K562 (cell line): ENCODE measurements around the gene TCF23. TPM values are rescaled to one million over a fixed set of nuclear protein-coding genes. Genes with fewer than 3 reads are reported as not detected.

Experiments
- ATAC-seq: fragments of 200-7000 bp; cut with Tn5 transposase; 3 replicates; pipeline ENCODE4 v1.9.1; 2020; ENCODE audit warnings: moderate library complexity
- BruUV-seq: library from RNA; stranded (reverse); fragments of 400-500 nt; replicated peaks from 2 replicates; lab custom pipeline; 2021; lab: Mats Ljungman, UMichigan
- CTCF ChIA-PET: fragments of 300-600 bp; formaldehyde crosslinking; extraction: SDS; loops from one replicate; lab custom pipeline; 2021; ENCODE audit warnings: low intra/inter-chr PET ratio; lab: Yijun Ruan, JAX
- POLR2A ChIA-PET: fragments of 300-600, 350-650 bp; sonication (Branson Sonifier 250); formaldehyde crosslinking; extraction: SDS; loops from one replicate; lab custom pipeline; 2021; ENCODE audit warnings: antibody characterized with exemption, inconsistent platforms; lab: Yijun Ruan, JAX
- DNase-seq, 4 experiments: peaks; one replicate each; pipeline versions ENCODE4 v3.0.0 to v3.0.0-alpha.2; 2011 to 2018; ENCODE audit warnings: low spot score in 3 of 4, mixed read lengths in 3 of 4; ENCODE audit errors: extremely low read depth in 1 of 4
- FAIRE-seq: peaks from 2 replicates; lab custom pipeline; 2011; peaks lifted over from hg19 to GRCh38; lab: Jason Lieb, UNC
- H2AFZ ChIP-seq: 2 replicates; pipeline ENCODE4 v1.6.0; 2011; ENCODE audit warnings: low read depth, low read length, control low read depth, inconsistent platforms
- H3K27ac ChIP-seq: fragments of 200-600 bp; 3 replicates; pipeline ENCODE4 v1.8.0; 2011; ENCODE audit warnings: low read depth, mild to moderate bottlenecking, control low read depth, inconsistent platforms, low read length, moderate library complexity, mixed read lengths; ENCODE audit errors: extremely low read depth
- H3K27me3 ChIP-seq, 2 experiments: fragments of 300-600 bp in 1 of 2; 2 replicates in 1 of 2; 3 replicates in 1 of 2; pipeline versions ENCODE4 v1.6.0 to v1.8.0; 2011; ENCODE audit warnings: inconsistent platforms in 2 of 2, low read length in 2 of 2, mild to moderate bottlenecking in 1 of 2, mixed read lengths in 1 of 2, moderate library complexity in 1 of 2; ENCODE audit not compliant: control insufficient read depth in 2 of 2, insufficient read depth in 2 of 2
- H3K36me3 ChIP-seq: fragments of 300-600 bp; 3 replicates; pipeline ENCODE4 v1.8.0; 2011; ENCODE audit warnings: mild to moderate bottlenecking, low read length, inconsistent platforms; ENCODE audit not compliant: control insufficient read depth, insufficient read depth
- H3K4me1 ChIP-seq, 2 experiments: fragments of 200-600 bp in 1 of 2; replicated peaks in 1 of 2; 2 replicates in 1 of 2; 3 replicates in 1 of 2; pipeline versions ENCODE4 v1.5.1 to v1.8.0; 2011; ENCODE audit warnings: inconsistent platforms in 2 of 2, low read length in 2 of 2, mild to moderate bottlenecking in 1 of 2, mixed read lengths in 1 of 2, moderate library complexity in 1 of 2; ENCODE audit not compliant: control insufficient read depth in 2 of 2, insufficient read depth in 2 of 2
- H3K4me2 ChIP-seq: 2 replicates; pipeline ENCODE4 v1.6.1; 2011; ENCODE audit warnings: low read length, control low read depth, inconsistent platforms, mixed read lengths; ENCODE audit not compliant: insufficient read depth
- H3K4me3 ChIP-seq: fragments of 200-600 bp; sonication (generic), shearing (Covaris generic); 2 replicates; pipeline ENCODE4 v1.5.1; 2016; ENCODE audit warnings: control low read depth, inconsistent platforms
- H3K79me2 ChIP-seq: fragments of 200-600 bp; 3 replicates; pipeline ENCODE4 v1.8.0; 2011; ENCODE audit warnings: low read length, inconsistent platforms; ENCODE audit not compliant: control insufficient read depth, insufficient read depth
- H3K9ac ChIP-seq, 2 experiments: 2 replicates each; pipeline versions ENCODE4 v1.6.0 to v1.6.1; 2011; ENCODE audit warnings: low read depth in 2 of 2, low read length in 2 of 2, control low read depth in 1 of 2, inconsistent platforms in 1 of 2, mild to moderate bottlenecking in 1 of 2, mixed read lengths in 1 of 2; ENCODE audit not compliant: insufficient read depth in 1 of 2
- H3K9me1 ChIP-seq: one replicate; pipeline ENCODE4 v1.6.0; 2011; ENCODE audit warnings: inconsistent platforms, mild to moderate bottlenecking, low read length, moderate library complexity; ENCODE audit not compliant: control insufficient read depth, insufficient read depth
- H3K9me3 ChIP-seq: replicated peaks from 2 replicates; pipeline ENCODE4 v1.5.1; 2011; ENCODE audit warnings: low read depth, low read length, inconsistent platforms; ENCODE audit not compliant: control insufficient read depth, insufficient read depth
- H4K20me1 ChIP-seq: replicated peaks from 2 replicates; pipeline ENCODE4 v1.6.1; 2011; ENCODE audit warnings: low read length, inconsistent platforms, mixed read lengths; ENCODE audit not compliant: control insufficient read depth, insufficient read depth
- CTCFL ChIP-seq: IDR thresholded peaks from 2 replicates; pipeline ENCODE4 v1.6.1; 2011; ENCODE audit warnings: borderline replicate concordance, low read depth, mild to moderate bottlenecking, moderate library complexity, low read length; ENCODE audit not compliant: insufficient read depth, poor library complexity, severe bottlenecking
- PPARD ChIP-seq: fragments of 250-450 bp; sonication (Bioruptor Pico); IDR thresholded peaks from 2 replicates; pipeline ENCODE4 v1.8.0; 2022; ENCODE audit warnings: inconsistent platforms, mild to moderate bottlenecking, moderate library complexity
- PTBP1 ChIP-seq: fragments of 200-400 bp; formaldehyde crosslinking; IDR thresholded peaks from 2 replicates; pipeline ENCODE4 v1.6.1; 2017; ENCODE audit warnings: low read depth, low read length
- TSC22D4 ChIP-seq: fragments of 450-650 bp; IDR thresholded peaks from 2 replicates; pipeline ENCODE4 v1.6.1; 2016; ENCODE audit warnings: missing genetic modification characterization, missing biosample characterization, control low read depth
- WGBS: fragments of 100-300 bp; shearing (Covaris generic); methylation state at CpG from one replicate; pipeline ENCODE4 v1.1.6; 2016; ENCODE audit warnings: low coverage, mixed read lengths; ENCODE audit not compliant: insufficient coverage; ENCODE audit errors: missing lambda C conversion rate; 5-methylcytosine and 5-hydroxymethylcytosine counted together
- in situ Hi-C: fragments of 300-500 bp; cut with MboI; formaldehyde crosslinking; loops from 4 replicates; pipeline ENCODE4 v1.15.0; 2018; ENCODE audit warnings: inconsistent platforms, mixed read lengths
- intact Hi-C: fragments of 100-400 bp; cut with micrococcal nuclease; formaldehyde crosslinking; loops from 2 replicates; pipeline ENCODE4 v1.14.2; 2022
- polyA plus RNA-seq, 8 experiments: library from polyadenylated mRNA; depleted of rRNA in 4 of 8; stranded (reverse) in 5 of 8; unstranded in 3 of 8; fragments of >200 nt; fragmentation: Nextera tagmentation in 2 of 8; fragmentation: Illumina TruSeq in 1 of 8; extraction: Ambion mirVana in 2 of 8; extraction: Trizol in 1 of 8; gene quantifications; 2 replicates each; pipeline versions ENCODE4 v1.2.1 to v1.2.3, GENCODE V29; 2011 to 2014; ENCODE audit warnings: inconsistent platforms in 1 of 8, missing spikeins in 1 of 8
- total RNA-seq, 7 experiments: library from RNA; depleted of rRNA in 6 of 7; stranded (reverse); fragments of >200 nt in 6 of 7; fragmentation: Illumina TruSeq in 2 of 7; extraction: Trizol in 2 of 7; gene quantifications; 2 replicates each; pipeline versions ENCODE4 v1.2.1 to v1.2.3, GENCODE V29; 2011 to 2021; ENCODE audit warnings: low replicate concordance in 1 of 7

TCF23 gene
- total and polyA plus RNA-seq, 9 of the 15 experiments (the other 6 are each of a cell fraction or from before 2014, with no cell fraction given): 0.07 TPM; not detected in 8

- ChIA-PET POLR2A (interaction anchor here (1.0 to 1.6 kb wide), 2 partner anchors 18 to 120 kb away, joined by 4 to 5 read pairs; no protein-coding TSS in a partner anchor), CTCF (no interaction called here)
- Histone ChIP-seq H3K9me1 (no peaks in the 10 kb centered on the region), H3K4me1 (peaks cover 0 to 13% of the 10 kb centered on the region in 2 experiments; a peak in 3 of 5 replicates), H3K4me3 (no peak overlapping the region), H3K36me3 (no peaks in the 10 kb centered on the region), H4K20me1 (no peaks in the 10 kb centered on the region), H3K9ac (peak overlapping the region in 1 of 2 experiments; percentile 57; a peak in 2 of 4 replicates), H2AFZ (peak overlapping the region; percentile 19; the same call in 1 of the 2 replicates), H3K9me3 (no peaks in the 10 kb centered on the region), H3K4me2 (no peak overlapping the region), H3K79me2 (no peaks in the 10 kb centered on the region), H3K27ac (no peak overlapping the region), H3K27me3 (no peaks in the 10 kb centered on the region)
- no peak for FAIRE-seq
- TF ChIP-seq PTBP1 (no peak), PPARD (CRISPR knock-in tag) (no peak), TSC22D4 (no peak), CTCFL (no peak)
- BruUV-seq: no TSS peak
- in situ Hi-C loops: no loop called here
- DNase-seq: no peak
- 0 out of 3 replicates have a peak, but pooled peaks have one; percentile 12 for ATAC-seq
- intact Hi-C loops: no loop called here
- 51% methylated on average over 6 of the region's 6 CpGs for WGBS
Measured at GRCh38 chr2:27158468-27158867, 9.7 kb downstream of the TCF23 start.
